DMS 273 (cell line): ENCODE results near the gene SCUBE1.

Source experiments
- DNase-seq: peaks from one replicate; lab custom pipeline; 2025; ENCODE audit not compliant: unreplicated experiment; lab: John Stamatoyannopoulos, UW

The SCUBE1 gene

GRCh38 chr22:43226377-43227238 lies 116.6 kb downstream of the SCUBE1 start:
- no peak for DNase-seq

DNA sequence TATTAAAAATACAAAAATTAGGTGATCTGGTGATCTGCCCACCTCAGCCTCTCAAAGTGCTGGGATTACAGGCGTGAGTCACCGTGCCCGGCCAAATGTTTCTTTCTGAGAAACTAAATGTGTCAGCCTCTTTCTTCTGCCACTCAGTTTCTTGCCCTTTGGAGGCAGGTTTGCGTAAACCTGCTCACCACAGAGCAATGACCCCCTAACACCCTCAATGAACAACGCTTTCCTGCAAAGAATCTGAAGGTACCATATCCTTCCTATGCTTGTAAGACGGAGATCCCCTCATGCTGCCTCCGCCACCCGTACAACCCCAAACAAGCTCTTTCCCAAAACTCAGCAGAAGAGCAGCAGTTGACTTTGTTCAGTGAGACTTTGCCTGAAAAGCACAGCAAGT lies 117.6 kb downstream of the SCUBE1 start:
- DNase-seq: no peak

DNA sequence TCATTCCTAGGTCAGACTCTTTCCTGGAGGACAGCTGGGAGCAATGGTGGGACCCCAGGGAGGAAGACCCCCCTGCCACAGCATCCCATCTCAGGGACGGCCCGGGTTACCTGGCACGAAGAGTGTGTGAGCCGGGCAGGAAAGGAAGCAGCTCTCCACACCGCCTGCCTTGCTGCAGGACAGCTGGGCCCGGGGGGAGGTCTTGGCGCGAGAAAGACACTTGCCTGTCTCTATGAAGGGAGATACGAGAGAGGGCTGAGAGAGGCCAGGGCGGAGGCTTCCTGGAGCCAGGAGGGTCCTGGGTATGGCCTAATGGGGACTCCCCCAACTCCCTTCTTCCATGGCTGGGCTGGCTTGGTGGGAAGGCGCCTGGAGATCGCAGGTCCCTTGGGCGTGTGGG lies 120.2 kb downstream of the SCUBE1 start:
- DNase-seq: no peak

DNA sequence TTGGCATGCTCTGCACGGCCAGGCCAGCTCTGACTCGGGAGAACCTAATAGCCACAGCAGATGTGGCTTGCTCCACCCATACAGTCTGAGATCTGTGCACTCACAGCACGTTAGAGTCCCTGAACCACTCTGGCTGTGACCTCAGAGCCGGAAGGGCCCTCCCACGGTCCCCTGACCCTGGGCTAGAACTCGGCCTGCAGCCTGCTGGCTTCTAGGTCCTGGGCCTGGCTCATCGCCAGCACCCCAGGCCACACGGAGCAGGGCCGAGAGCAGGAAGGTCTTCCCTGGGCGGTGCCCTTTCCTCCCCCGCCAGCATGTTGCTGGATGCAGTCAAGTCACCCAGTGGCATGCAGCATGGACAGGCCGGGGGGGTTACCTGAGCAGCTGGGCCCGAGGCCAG lies 120.9 kb downstream of the SCUBE1 start:
- no peak for DNase-seq

DNA sequence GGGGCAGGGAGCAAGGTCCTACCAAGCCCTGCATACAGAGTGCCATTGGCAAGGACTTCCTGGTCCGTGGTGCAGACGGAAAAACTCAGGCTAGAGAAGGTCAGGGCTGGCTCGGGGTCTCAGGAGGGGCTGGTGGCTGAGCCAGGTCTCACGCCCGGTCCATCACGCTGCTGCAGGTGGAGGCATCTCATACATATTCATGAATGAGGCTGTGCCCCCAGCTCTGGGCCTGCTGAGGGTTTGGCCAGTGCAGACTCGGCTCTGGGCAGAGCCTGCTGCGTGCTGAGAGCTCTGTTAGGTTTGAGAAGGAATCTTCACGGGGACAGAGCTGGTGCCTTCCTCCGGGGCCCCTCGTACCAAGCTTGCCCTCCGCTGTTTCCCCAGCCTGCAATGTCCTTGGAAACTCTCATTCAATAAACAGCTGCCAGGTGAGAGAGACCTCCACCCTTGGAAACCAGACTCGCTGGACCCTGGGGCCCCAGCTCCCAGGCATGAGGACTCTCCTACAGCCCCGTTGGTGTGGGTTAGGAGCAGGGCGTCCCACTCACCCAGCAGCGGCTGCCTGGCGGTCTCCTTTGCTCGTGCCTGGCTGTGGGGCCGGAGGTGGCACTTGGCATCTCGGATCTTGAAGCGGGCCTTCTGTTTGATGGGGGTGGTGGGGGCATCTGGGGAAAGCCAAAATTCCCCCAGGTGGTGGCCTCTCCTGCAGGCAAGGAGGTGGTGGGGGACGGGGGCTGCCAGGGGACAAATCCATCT lies 122.4 kb downstream of the SCUBE1 start:
- DNase-seq: no peak

DNA sequence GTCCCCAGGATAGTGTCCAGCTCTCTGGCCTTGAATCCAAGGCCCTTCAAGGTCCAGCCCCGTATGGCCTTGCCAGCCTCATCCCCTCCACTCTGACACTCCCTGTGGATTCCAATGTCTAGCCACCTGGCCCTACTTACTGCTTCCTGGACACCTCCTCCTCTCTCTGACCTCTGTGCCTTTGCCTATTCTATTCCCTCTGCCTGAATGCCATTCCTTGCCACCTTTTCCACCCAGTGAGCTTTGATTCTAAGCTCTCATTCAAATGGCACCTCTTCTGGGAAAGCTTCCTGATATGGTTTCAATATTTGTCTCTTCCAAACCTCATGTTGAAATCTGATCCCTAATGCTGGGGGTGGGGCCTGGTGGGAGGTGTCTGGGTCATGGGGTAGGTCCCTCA lies 124.4 kb downstream of the SCUBE1 start:
- no peak for DNase-seq

- no peak for DNase-seq
Observed at GRCh38 chr22:43217285-43218030, 125.7 kb downstream of the SCUBE1 start.

DNA sequence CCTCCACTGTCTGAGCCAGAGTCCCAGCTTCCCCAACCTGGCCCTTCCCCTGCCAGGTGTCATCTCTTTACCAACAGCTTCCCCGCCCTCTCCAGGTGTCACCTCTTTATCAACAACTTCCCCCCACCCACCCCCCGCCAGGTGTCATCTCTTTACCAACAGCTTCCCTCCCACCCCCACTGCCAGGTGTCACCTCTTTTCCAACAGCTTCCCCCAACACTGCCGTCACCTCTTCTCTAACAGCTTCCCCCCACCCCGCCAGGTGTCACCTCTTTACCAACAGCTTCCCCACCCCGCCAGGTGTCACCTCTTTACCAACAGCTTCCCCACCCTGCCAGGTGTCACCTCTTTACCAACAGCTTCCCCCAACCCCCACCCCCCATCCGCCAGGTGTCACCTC lies 126.4 kb downstream of the SCUBE1 start:
- no peak for DNase-seq

- no peak for DNase-seq
Observed at GRCh38 chr22:43213962-43214361, 129.2 kb downstream of the SCUBE1 start.

GRCh38 chr22:43213051-43213450 lies 130.1 kb downstream of the SCUBE1 start:
- peak; percentile 24 for DNase-seq

GRCh38 chr22:43212434-43212952 lies 130.7 kb downstream of the SCUBE1 start:
- no peak for DNase-seq

GRCh38 chr22:43211941-43212433 lies 131.2 kb downstream of the SCUBE1 start:
- no peak for DNase-seq

- no peak for DNase-seq
Observed at GRCh38 chr22:43210631-43211515, 132.3 kb downstream of the SCUBE1 start.

DNA sequence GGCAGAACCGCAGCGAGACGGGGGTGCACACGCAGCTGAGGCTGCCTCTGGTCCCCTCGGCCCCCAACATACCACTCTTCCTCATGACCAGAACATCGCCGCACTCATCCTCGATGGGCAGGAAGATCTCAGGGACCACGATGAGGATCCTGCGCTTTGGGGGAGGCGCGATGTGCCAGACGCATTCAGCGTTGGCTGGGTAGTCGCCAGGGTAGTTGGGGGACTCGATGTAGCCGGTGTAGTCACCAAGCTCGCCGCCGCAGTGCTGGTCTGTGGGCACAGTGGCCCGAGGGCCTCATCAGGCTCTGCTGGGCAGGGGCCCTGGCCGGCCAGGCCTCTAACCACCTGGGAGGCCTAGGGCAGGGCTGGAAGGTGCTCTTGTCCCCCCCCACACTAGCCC lies 133.2 kb downstream of the SCUBE1 start:
- DNase-seq: no peak

GRCh38 chr22:43209523-43209890 lies 133.7 kb downstream of the SCUBE1 start:
- DNase-seq: no peak

- no peak for DNase-seq
Observed at GRCh38 chr22:43208703-43209522, 134.3 kb downstream of the SCUBE1 start.

DNA sequence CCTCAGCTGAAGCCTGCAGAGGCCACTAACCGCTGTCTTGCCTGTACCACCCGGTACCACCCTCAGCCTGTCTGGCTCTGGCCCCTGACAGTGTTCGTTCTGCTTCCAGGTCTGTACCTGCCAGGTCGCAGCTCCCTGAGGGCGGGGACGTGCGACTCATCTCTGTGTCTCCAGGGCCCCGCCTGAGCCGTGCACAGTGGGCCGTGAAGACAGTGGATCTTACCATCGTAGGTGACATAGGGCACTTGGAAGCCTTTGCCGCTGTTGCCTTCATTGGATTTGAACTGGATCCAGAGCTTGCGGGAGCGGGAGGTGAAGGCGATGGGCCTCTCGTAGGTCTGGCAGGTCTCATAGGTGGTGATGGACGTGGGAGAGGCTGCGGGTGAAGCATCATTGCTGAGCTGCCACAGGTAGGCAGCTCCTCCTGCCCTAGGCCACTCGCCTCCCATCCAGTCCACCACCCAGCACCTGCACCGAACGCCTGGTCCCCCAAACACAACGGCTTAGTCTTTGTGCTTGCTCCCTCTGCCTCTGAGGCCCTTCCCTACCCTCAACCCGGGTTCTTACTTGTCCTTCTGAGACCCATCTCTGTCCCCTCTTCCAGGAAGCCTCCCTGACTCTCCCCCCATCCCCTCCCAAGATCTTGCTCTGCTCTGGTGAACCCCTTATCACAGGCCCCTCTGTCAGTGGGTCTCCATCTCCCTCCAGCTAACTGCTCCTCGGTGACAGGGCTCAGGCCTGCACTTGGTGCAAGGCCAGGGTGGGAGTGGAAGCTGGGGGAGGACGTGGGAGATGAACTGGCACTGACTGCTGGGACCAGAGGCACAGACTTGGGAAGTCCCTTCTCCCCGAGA lies 135.1 kb downstream of the SCUBE1 start:
- no peak for DNase-seq

DNA sequence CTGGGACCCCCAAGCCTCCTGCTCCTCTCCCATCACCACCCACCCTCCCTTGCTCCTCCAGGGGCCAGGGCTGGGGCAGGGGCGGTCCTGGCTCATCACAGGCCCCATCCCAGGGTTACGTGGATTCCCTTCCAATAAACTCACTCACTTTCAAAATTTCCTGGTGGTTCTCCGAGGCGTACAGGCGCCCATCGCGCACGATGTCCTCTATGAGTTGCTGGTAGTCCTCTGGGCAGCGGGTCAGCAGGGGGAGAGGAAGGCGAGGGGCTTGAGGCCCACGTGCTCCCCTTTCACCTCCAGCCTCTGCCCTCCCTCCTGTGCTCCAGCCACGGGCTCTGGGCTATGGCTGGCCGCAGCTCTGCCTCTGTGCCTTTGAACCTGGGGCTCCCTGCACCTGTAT lies 135.8 kb downstream of the SCUBE1 start:
- no peak for DNase-seq
